GM19043 (cell line): ENCODE results near the gene CCDC91.
A peak's percentile ranks its signal among the peaks of the same experiment; 100 is the strongest.
"Not testable (repeated sequence)": the region's sequence is repeated elsewhere in the genome, so short reads cannot be mapped to it uniquely, and the experiment has no call there.

Experiments used
- ATAC-seq: cut with Tn5 transposase; IDR thresholded peaks from one replicate; pipeline ENCODE4 v1.9.1; 2021; ENCODE audit warnings: low read depth; ENCODE audit not compliant: unreplicated experiment

The CCDC91 gene

DNA sequence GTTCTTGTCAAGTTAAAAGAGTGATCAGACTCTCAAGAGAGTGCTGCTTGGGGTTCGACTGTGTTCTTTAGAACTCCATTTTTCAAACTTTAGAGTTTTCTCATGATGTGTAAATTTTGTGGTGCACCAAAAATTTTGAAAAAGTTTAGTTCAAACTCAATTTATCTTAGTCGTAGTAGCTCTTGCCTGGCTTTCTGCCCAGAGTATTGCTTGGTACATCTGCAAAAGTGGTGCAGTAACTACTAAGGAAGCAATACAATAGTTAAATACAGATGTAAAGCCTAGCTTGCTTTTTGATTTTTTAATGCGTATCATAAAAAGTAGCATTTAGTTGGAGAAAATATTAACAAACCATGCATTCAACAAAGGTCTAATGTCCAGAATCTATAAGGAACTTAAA is 9.5 kb upstream of the CCDC91 start:
- ATAC-seq = no peak

DNA sequence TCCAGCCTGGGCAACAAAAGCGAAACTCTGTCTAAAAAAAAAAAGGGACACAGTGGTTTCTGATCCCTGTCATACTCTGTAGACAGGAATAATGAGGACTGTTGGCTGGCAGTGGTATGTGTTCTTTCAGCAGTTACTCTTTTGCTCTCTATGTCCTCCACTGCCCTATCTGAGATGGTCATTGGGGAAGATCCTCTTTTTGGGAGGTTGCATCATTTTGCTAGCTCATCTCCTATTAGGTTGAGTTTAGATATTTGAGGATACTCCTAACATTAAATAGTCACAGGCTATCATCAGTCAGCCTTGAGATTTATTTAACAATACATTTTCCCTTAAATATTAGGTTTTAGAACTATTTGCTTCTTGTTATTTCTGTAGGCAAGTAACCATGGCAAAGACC is 5.9 kb upstream of the CCDC91 start:
- ATAC-seq = no peak

DNA sequence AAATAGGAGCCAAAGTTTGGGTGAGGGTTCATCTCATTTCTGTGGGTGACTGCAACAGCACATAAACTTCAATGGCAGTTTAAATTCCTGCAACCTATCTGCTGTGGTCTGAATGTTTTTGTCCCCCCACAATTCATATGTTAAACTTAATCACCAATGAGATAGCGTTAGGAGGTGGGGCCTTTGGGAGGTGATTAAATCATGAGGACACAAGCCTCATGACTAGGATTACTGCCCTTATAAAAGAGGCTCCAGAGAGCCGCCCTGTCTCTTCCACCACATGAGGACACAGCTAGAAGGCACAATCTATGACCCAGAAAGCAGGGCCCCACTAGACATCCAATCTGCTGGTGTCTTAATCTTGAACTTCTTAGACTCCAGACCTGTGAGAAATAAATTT is 3.8 kb upstream of the CCDC91 start:
- ATAC-seq = no peak

DNA sequence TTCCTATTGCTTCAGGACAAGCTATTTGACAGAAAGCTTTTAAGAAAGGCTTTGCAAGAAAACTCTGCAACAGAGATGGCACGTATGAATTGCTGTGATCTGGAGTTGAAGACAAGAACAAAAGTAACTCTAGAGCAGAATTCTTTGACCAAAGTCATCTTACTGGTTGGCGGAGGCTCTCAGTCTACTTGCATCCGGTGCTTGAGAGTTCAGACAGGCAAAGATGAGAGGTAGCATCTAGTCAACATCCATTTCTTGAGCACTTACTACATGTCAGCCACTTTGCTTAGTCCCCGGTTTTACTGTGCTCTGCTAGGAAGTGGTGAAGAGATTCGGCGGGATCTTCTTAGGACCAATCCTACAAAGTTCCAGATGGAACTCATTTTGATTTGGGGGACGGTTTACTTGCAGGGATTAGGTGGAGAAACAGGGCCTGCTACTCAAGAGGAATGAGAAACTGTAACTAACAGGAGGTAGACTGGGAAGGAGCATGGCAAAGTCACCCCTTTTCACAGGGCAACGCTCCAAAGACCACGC is 404 bp upstream of the CCDC91 start:
- ATAC-seq = no peak

GRCh38 chr12:28191051-28192048 is 1.1 kb downstream of the CCDC91 start:
- ATAC-seq = peak; percentile 6

- no peak for ATAC-seq
Measured at GRCh38 chr12:28192125-28192524, 1.9 kb downstream of the CCDC91 start.

DNA sequence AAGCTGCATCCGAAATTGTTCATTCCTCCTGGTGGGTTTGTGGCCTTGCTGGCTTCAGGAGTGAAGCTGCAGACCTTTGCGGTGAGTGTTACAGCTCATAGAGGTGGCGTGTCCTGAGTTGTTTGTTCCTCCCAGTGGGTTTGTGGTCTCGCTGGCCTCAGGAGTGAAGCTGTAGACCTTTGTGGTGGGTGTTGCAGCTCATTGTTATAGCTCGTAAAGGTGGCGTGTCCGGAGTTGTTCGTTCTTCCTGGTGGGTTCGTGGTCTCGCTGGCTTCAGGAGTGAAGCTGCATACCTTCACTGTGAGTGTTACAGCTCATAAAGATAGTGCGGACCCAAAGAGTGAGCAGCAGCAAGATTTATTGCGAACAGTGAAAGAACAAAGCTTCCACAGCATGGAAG is 4.4 kb downstream of the CCDC91 start:
- not testable (repeated sequence) for ATAC-seq

DNA sequence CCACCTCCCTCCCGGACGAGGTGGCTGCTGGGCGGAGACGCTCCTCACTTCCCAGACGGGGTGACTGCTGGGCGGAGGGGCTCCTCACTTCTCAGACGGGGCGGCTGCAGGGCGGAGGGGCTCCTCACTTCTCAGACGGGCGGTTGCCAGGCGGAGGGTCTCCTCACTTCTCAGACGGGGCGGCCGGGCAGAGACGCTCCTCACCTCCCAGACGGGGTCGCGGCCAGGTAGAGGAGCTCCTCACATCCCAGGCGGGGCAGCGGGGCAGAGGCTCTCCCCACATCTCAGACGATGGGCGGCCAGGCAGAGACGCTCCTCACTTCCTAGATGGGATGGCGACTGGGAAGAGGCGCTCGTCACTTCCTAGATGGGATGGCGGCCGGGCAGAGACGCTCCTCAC is 10.9 kb downstream of the CCDC91 start:
- not testable (repeated sequence) for ATAC-seq

GRCh38 chr12:28202374-28203130 is 12.3 kb downstream of the CCDC91 start:
- ATAC-seq = no peak

- ATAC-seq = no peak
Measured at GRCh38 chr12:28209782-28210181, 19.5 kb downstream of the CCDC91 start.

- no peak for ATAC-seq
Measured at GRCh38 chr12:28212182-28212581, 21.9 kb downstream of the CCDC91 start.

GRCh38 chr12:28215021-28215420 is 24.8 kb downstream of the CCDC91 start:
- no peak for ATAC-seq

GRCh38 chr12:28216016-28216415 is 25.8 kb downstream of the CCDC91 start:
- no peak for ATAC-seq

- no peak for ATAC-seq
Measured at GRCh38 chr12:28217805-28218204, 27.5 kb downstream of the CCDC91 start.

DNA sequence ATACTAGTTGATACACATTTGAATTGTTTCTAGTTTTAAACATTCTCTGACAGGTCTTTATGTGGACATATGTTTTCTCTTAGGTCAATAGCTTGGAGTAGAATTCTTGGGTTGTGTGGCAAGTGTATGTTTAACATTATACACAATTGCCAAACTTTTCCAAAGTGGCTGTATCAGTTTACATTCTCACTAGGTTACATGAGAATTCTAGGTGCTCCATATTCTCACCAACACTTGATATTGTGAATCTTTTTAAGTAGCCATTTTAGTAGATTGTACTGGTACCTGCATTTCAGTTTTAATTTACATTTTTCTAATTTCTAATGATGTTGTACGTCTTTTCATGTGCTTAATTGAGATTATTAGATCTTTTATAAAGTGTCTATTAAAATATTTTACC is 28.6 kb downstream of the CCDC91 start:
- no peak for ATAC-seq

DNA sequence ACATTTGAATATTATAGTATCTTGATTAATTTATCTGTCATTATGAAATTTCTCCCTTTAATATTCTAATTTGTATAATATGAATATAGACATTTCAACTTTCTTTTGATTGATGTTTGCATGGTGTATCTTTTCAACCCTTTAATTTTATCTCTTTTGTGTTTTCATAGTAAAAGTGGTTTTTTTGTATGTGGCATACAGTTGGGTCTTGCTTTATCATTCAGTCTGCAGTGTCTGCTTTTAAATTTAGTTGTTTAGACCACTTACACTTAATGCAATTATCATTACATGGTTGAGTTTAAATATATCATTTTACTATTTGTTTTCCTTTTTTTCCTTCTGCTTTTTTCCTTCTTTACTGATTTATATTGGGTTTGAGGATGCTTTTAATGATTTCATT is 29.6 kb downstream of the CCDC91 start:
- ATAC-seq = no peak

- ATAC-seq = no peak
Measured at GRCh38 chr12:28222081-28222700, 31.9 kb downstream of the CCDC91 start.

- peak; percentile 91 for ATAC-seq
Measured at GRCh38 chr12:28223025-28223554, 32.8 kb downstream of the CCDC91 start.

DNA sequence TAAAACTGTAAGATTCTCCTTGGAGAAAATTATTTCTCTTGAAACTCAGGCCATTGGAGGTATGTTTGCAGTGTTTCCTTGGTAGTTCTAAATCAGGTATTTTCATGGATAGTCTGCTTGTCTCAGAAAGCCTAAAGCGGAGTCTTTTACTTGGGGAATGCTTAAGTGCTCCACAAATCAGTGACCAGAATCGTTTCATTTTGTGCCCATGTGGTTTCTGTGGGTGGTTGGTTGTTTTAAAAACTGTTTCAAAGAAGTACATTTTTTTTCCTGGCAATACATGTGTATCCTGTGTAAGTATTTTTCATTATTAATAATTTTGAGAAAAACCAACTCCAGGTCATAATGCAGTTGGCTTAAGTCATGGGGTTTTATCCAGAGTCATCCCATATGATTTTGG is 33.6 kb downstream of the CCDC91 start:
- ATAC-seq = no peak

DNA sequence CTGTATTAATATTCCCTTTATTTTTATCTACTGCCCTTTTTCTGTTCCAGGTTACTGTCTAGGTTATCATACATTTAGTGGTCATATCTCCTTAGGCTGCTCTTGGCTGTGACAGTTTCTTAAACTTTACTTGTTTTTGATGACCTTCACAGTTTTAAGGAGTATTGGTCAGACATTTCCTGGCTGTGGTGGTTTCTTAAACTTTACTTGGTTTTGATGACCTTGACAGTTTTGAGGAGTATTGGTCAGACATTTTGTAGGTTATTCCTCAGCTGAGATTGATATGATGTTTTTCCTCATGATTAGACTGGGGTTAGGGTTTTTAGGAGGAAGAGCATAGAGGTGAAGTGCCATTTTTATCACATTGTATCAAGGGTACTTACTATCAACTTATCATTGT is 36.4 kb downstream of the CCDC91 start:
- no peak for ATAC-seq

- no peak for ATAC-seq
Measured at GRCh38 chr12:28227251-28227650, 37.0 kb downstream of the CCDC91 start.
